ENCODE data around the gene PRKAG1.

GRCh38 chr12:49026678-49027480 is 8.3 kb upstream of the PRKAG1 start:
- no peak for TF ChIP-seq EZH2phosphoT487 (IDR thresholded peaks at IDR 0.05; ENCODE audit: borderline replicate concordance)
- TF ChIP-seq, protein P1, sequence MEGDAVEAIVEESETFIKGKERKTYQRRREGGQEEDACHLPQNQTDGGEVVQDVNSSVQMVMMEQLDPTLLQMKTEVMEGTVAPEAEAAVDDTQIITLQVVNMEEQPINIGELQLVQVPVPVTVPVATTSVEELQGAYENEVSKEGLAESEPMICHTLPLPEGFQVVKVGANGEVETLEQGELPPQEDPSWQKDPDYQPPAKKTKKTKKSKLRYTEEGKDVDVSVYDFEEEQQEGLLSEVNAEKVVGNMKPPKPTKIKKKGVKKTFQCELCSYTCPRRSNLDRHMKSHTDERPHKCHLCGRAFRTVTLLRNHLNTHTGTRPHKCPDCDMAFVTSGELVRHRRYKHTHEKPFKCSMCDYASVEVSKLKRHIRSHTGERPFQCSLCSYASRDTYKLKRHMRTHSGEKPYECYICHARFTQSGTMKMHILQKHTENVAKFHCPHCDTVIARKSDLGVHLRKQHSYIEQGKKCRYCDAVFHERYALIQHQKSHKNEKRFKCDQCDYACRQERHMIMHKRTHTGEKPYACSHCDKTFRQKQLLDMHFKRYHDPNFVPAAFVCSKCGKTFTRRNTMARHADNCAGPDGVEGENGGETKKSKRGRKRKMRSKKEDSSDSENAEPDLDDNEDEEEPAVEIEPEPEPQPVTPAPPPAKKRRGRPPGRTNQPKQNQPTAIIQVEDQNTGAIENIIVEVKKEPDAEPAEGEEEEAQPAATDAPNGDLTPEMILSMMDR (conservative IDR thresholded peaks at IDR 0.05; ENCODE audit: low read length) = no peak

Data from Loucy (cell line).